Measurements from ENCODE around the gene ADAMTSL2.

ADAMTSL2 gene

GRCh38 chr9:133538176-133538575 lies 3.7 kb downstream of the ADAMTSL2 start:
- no peak for TF ChIP-seq REST (IDR thresholded peaks at IDR 0.05; ENCODE audit: insufficient read depth in 1 of 2, low read depth in 2 of 2, low read length in 2 of 2)
- TF ChIP-seq POLR2AphosphoS5 (IDR thresholded peaks at IDR 0.05; ENCODE audit: low read depth, low read length), result no peak
- no peak for TF ChIP-seq SIN3A (IDR thresholded peaks at IDR 0.05; ENCODE audit: borderline replicate concordance, insufficient read depth, low read length)

GRCh38 chr9:133538851-133539833 lies 4.6 kb downstream of the ADAMTSL2 start:
- TF ChIP-seq TAF1 (IDR thresholded peaks at IDR 0.05; ENCODE audit: borderline replicate concordance, insufficient read depth, low read length), result no peak
- TF ChIP-seq FOXP2 (optimal IDR thresholded peaks at IDR 0.05; ENCODE audit: borderline replicate concordance, extremely low read depth, extremely low read length, insufficient read depth), result no peak
- TF ChIP-seq SIN3A (IDR thresholded peaks at IDR 0.05; ENCODE audit: borderline replicate concordance, insufficient read depth, low read length), result no peak
- TF ChIP-seq REST (IDR thresholded peaks at IDR 0.05; ENCODE audit: insufficient read depth in 1 of 2, low read depth in 2 of 2, low read length in 2 of 2), result no peak
- TF ChIP-seq POLR2AphosphoS5 (IDR thresholded peaks at IDR 0.05; ENCODE audit: low read depth, low read length), result no peak

- TF ChIP-seq TAF1 (IDR thresholded peaks at IDR 0.05; ENCODE audit: borderline replicate concordance, insufficient read depth, low read length) (no peak), FOXP2 (optimal IDR thresholded peaks at IDR 0.05; ENCODE audit: borderline replicate concordance, extremely low read depth, extremely low read length, insufficient read depth) (no peak), REST (IDR thresholded peaks at IDR 0.05; ENCODE audit: insufficient read depth in 1 of 2, low read depth in 2 of 2, low read length in 2 of 2) (no peak), SIN3A (IDR thresholded peaks at IDR 0.05; ENCODE audit: borderline replicate concordance, insufficient read depth, low read length) (no peak), POLR2AphosphoS5 (IDR thresholded peaks at IDR 0.05; ENCODE audit: low read depth, low read length) (no peak)
Observed at GRCh38 chr9:133539991-133540697, 5.6 kb downstream of the ADAMTSL2 start.

GRCh38 chr9:133540698-133541025 lies 6.2 kb downstream of the ADAMTSL2 start:
- TF ChIP-seq FOXP2 (optimal IDR thresholded peaks at IDR 0.05; ENCODE audit: borderline replicate concordance, extremely low read depth, extremely low read length, insufficient read depth) (no peak), SIN3A (IDR thresholded peaks at IDR 0.05; ENCODE audit: borderline replicate concordance, insufficient read depth, low read length) (no peak), POLR2AphosphoS5 (IDR thresholded peaks at IDR 0.05; ENCODE audit: low read depth, low read length) (no peak), REST (IDR thresholded peaks at IDR 0.05; ENCODE audit: insufficient read depth in 1 of 2, low read depth in 2 of 2, low read length in 2 of 2) (no peak), TAF1 (IDR thresholded peaks at IDR 0.05; ENCODE audit: borderline replicate concordance, insufficient read depth, low read length) (no peak)
